HepG2 (cell line): Measurements from ENCODE around the gene TOPORS. TPM values are rescaled to one million over a fixed set of nuclear protein-coding genes. Genes with fewer than 3 reads are reported as not detected.

ENCODE experiments used
- ARNT2 ChIP-seq: sonication (generic); formaldehyde crosslinking; IDR thresholded peaks from 2 replicates; pipeline ENCODE4 v1.8.0; 2022; ENCODE audit warnings: mild to moderate bottlenecking, low read depth, missing genetic modification reagents, moderate library complexity
- CC2D1A ChIP-seq: sonication (generic); formaldehyde crosslinking; IDR thresholded peaks from 2 replicates; pipeline ENCODE4 v1.8.1; 2023; ENCODE audit warnings: mild to moderate bottlenecking, missing genetic modification reagents
- CHD2 ChIP-seq: IDR thresholded peaks from 2 replicates; pipeline ENCODE4 v1.6.1; 2011; ENCODE audit warnings: low read depth, low read length, improper control_type of control experiment
- FOXJ3 ChIP-seq: sonication (generic); formaldehyde crosslinking; IDR thresholded peaks from 2 replicates; pipeline ENCODE4 v1.4.0; 2020; ENCODE audit warnings: missing genetic modification reagents, mild to moderate bottlenecking, borderline replicate concordance
- GTF2F1 ChIP-seq: fragments of 150-350 bp; IDR thresholded peaks from 2 replicates; pipeline ENCODE4 v1.6.1; 2014; ENCODE audit warnings: low read length
- HDAC2 ChIP-seq: sonication (generic); formaldehyde crosslinking; IDR thresholded peaks from 2 replicates; pipeline ENCODE4 v1.4.0; 2020; ENCODE audit warnings: missing genetic modification reagents
- HNRNPL ChIP-seq: fragments of 200-400 bp; formaldehyde crosslinking; IDR thresholded peaks from 2 replicates; pipeline ENCODE4 v1.6.1; 2017; ENCODE audit warnings: mild to moderate bottlenecking, low read depth, low read length
- LCORL ChIP-seq, 2 experiments: fragments of 450-650 bp in 1 of 2; sonication (generic) in 1 of 2; formaldehyde crosslinking in 1 of 2; IDR thresholded peaks; 2 replicates each; pipeline versions ENCODE4 v1.5.0 to v1.6.1; 2017 to 2020; ENCODE audit warnings: antibody characterized with exemption in 1 of 2, missing genetic modification reagents in 1 of 2
- POLR2A ChIP-seq, 2 experiments: IDR thresholded peaks; 2 replicates each; pipeline ENCODE4 v1.6.1; 2011; ENCODE audit warnings: low read depth in 2 of 2, low read length in 2 of 2, mild to moderate bottlenecking in 1 of 2, moderate library complexity in 1 of 2; ENCODE audit not compliant: insufficient read depth in 1 of 2
- RBM22 ChIP-seq: fragments of 200-400 bp; formaldehyde crosslinking; optimal IDR thresholded peaks from 2 replicates; pipeline ENCODE3; 2017; ENCODE audit warnings: mild to moderate bottlenecking, low read length, moderate library complexity
- SYNCRIP ChIP-seq: fragments of 200-400 bp; formaldehyde crosslinking; IDR thresholded peaks from 2 replicates; pipeline ENCODE4 v1.6.1; 2018; ENCODE audit warnings: mild to moderate bottlenecking, low read depth, low read length; ENCODE audit not compliant: insufficient read depth
- ZEB1 ChIP-seq: IDR thresholded peaks from 2 replicates; pipeline ENCODE4 v1.6.1; 2012; ENCODE audit warnings: mild to moderate bottlenecking, low read depth, inconsistent platforms; ENCODE audit not compliant: insufficient replicate concordance
- ZNF563 ChIP-seq: sonication (generic); formaldehyde crosslinking; IDR thresholded peaks from 2 replicates; pipeline ENCODE4 v1.8.0; 2022; ENCODE audit warnings: mild to moderate bottlenecking, moderate library complexity, missing genetic modification reagents
- ZZZ3 ChIP-seq: sonication (generic); formaldehyde crosslinking; IDR thresholded peaks from 2 replicates; pipeline ENCODE4 v1.4.0; 2020; ENCODE audit warnings: missing genetic modification reagents, mild to moderate bottlenecking, borderline replicate concordance
- polyA plus RNA-seq, 8 experiments: library from polyadenylated mRNA; depleted of rRNA in 3 of 8; stranded (reverse) in 7 of 8; unstranded in 1 of 8; fragments of >200 nt; fragmentation: Illumina TruSeq in 4 of 8; extraction: Trizol in 4 of 8; gene quantifications; 2 replicates each; pipeline versions ENCODE4 v1.2.1 to v1.2.3, GENCODE V29; 2011 to 2016; ENCODE audit warnings: low read depth in 4 of 8, missing spikeins in 1 of 8, mixed read lengths in 1 of 8; ENCODE audit not compliant: insufficient read depth in 1 of 8
- total RNA-seq, 5 experiments: library from RNA; depleted of rRNA; stranded (reverse); fragments of >200 nt; fragmentation: Illumina TruSeq; extraction: Trizol; gene quantifications; 2 replicates each; pipeline ENCODE4 v1.2.3, GENCODE V29; 2016; ENCODE audit warnings: low read depth in 1 of 5
- TF ChIP-seq, protein P1 (sequence below): sonication (generic); formaldehyde crosslinking; IDR thresholded peaks from 2 replicates; pipeline ENCODE4 v1.4.0; 2020; ENCODE audit warnings: mild to moderate bottlenecking, missing genetic modification reagents
- TF ChIP-seq, protein P2 (sequence below): IDR thresholded peaks from 2 replicates; pipeline ENCODE4 v1.6.1; 2016; ENCODE audit warnings: missing genetic modification reagents, missing compliant biosample characterization
- TF ChIP-seq, protein P3 (sequence below): sonication (generic); formaldehyde crosslinking; IDR thresholded peaks from 2 replicates; pipeline ENCODE4 v1.5.1; 2020; ENCODE audit warnings: missing genetic modification reagents, mild to moderate bottlenecking, borderline replicate concordance
- TF ChIP-seq, protein P4 (sequence below): sonication (generic); formaldehyde crosslinking; IDR thresholded peaks from 2 replicates; pipeline ENCODE4 v1.9.0; 2021; ENCODE audit warnings: missing genetic modification reagents, borderline replicate concordance
- TF ChIP-seq, protein P5 (sequence below): sonication (generic); formaldehyde crosslinking; IDR thresholded peaks from 2 replicates; pipeline ENCODE4 v1.4.0; 2020; ENCODE audit warnings: mild to moderate bottlenecking, missing genetic modification reagents
- TF ChIP-seq, protein P6 (sequence below): IDR thresholded peaks from 2 replicates; pipeline ENCODE4 v1.6.1; 2016; ENCODE audit warnings: missing biosample characterization, missing genetic modification reagents, low read depth
- TF ChIP-seq, protein P7 (sequence below): sonication (generic); formaldehyde crosslinking; IDR thresholded peaks from 2 replicates; pipeline ENCODE4 v1.8.1; 2023; ENCODE audit warnings: missing genetic modification reagents, mild to moderate bottlenecking, borderline replicate concordance

TOPORS gene
- total and polyA plus RNA-seq, 2 of the 13 experiments (the other 11 are each of a cell fraction or from before 2014, with no cell fraction given) = 6.8 to 19.6 TPM

DNA sequence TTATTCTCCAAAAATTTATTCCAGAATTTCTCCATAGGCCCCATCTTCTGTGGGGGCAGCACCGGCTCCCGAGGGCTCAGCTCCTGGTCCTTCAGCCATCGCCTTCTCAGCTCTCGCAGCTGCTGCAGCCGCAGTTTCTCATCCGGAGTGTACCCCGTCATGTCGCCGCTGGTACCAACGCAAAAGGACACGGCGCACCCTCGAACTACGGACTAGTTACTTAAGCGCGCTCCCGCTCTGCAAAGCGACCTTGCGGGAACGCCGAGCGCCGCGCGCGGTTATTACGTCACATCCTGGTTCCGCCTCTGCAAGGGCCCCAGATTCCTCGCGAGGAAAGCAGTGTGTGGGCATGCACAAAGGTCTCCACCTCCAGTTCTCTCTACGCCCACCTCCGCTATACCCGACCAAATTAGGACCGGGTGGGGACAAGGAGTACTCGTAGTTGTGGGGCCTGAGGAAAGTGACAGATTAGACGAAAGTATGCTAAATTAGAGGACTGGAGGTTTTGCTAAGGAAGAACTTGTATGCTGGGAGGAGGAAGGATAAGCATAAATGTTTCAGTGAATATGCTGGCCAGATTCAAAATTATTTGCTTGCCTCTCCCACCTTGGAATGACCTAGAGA, 20.6 kb upstream of the TOPORS start, which contains the start of gene NDUFB6 (continued):
- TF ChIP-seq, protein P1, sequence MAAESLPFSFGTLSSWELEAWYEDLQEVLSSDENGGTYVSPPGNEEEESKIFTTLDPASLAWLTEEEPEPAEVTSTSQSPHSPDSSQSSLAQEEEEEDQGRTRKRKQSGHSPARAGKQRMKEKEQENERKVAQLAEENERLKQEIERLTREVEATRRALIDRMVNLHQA (CRISPR knock-in tag) = no peak
- TF ChIP-seq, protein P2, sequence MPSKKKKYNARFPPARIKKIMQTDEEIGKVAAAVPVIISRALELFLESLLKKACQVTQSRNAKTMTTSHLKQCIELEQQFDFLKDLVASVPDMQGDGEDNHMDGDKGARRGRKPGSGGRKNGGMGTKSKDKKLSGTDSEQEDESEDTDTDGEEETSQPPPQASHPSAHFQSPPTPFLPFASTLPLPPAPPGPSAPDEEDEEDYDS (CRISPR knock-in tag) = peak; percentile 68; the same call in 1 of the 2 replicates
- TF ChIP-seq ZEB1 (no peak), ZZZ3 (peak; percentile 77; the same call in 1 of the 2 replicates), POLR2A (IDR thresholded peaks at IDR 0.05; ENCODE audit: insufficient read depth in 1 of 2, low read depth in 2 of 2, low read length in 2 of 2) (peak; percentile 72 to 86), ZNF563 (CRISPR knock-in tag) (peak; percentile 64; the same call in 1 of the 2 replicates), FOXJ3 (no peak), CC2D1A (CRISPR knock-in tag) (no peak), RBM22 (no peak), CHD2 (peak; percentile 89), HNRNPL (no peak), SYNCRIP (no peak), LCORL (IDR thresholded peaks at IDR 0.05) (no peak), LCORL (CRISPR knock-in tag; IDR thresholded peaks at IDR 0.05) (peak; percentile 40; the same call in 1 of the 2 replicates), HDAC2 (CRISPR knock-in tag) (peak; percentile 76), GTF2F1 (no peak; the same call in 1 of the 2 replicates), ARNT2 (CRISPR knock-in tag) (peak; percentile 73; the same call in 1 of the 2 replicates)
- TF ChIP-seq, protein P3, sequence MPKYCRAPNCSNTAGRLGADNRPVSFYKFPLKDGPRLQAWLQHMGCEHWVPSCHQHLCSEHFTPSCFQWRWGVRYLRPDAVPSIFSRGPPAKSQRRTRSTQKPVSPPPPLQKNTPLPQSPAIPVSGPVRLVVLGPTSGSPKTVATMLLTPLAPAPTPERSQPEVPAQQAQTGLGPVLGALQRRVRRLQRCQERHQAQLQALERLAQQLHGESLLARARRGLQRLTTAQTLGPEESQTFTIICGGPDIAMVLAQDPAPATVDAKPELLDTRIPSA (CRISPR knock-in tag) = no peak
- TF ChIP-seq, protein P4, sequence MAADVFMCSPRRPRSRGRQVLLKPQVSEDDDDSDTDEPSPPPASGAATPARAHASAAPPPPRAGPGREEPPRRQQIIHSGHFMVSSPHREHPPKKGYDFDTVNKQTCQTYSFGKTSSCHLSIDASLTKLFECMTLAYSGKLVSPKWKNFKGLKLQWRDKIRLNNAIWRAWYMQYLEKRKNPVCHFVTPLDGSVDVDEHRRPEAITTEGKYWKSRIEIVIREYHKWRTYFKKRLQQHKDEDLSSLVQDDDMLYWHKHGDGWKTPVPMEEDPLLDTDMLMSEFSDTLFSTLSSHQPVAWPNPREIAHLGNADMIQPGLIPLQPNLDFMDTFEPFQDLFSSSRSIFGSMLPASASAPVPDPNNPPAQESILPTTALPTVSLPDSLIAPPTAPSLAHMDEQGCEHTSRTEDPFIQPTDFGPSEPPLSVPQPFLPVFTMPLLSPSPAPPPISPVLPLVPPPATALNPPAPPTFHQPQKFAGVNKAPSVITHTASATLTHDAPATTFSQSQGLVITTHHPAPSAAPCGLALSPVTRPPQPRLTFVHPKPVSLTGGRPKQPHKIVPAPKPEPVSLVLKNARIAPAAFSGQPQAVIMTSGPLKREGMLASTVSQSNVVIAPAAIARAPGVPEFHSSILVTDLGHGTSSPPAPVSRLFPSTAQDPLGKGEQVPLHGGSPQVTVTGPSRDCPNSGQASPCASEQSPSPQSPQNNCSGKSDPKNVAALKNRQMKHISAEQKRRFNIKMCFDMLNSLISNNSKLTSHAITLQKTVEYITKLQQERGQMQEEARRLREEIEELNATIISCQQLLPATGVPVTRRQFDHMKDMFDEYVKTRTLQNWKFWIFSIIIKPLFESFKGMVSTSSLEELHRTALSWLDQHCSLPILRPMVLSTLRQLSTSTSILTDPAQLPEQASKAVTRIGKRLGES (CRISPR knock-in tag) = no peak
- TF ChIP-seq, protein P5, sequence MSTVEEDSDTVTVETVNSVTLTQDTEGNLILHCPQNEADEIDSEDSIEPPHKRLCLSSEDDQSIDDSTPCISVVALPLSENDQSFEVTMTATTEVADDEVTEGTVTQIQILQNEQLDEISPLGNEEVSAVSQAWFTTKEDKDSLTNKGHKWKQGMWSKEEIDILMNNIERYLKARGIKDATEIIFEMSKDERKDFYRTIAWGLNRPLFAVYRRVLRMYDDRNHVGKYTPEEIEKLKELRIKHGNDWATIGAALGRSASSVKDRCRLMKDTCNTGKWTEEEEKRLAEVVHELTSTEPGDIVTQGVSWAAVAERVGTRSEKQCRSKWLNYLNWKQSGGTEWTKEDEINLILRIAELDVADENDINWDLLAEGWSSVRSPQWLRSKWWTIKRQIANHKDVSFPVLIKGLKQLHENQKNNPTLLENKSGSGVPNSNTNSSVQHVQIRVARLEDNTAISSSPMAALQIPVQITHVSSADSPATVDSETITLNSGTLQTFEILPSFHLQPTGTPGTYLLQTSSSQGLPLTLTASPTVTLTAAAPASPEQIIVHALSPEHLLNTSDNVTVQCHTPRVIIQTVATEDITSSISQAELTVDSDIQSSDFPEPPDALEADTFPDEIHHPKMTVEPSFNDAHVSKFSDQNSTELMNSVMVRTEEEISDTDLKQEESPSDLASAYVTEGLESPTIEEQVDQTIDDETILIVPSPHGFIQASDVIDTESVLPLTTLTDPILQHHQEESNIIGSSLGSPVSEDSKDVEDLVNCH (CRISPR knock-in tag) = no peak
- TF ChIP-seq, protein P6, sequence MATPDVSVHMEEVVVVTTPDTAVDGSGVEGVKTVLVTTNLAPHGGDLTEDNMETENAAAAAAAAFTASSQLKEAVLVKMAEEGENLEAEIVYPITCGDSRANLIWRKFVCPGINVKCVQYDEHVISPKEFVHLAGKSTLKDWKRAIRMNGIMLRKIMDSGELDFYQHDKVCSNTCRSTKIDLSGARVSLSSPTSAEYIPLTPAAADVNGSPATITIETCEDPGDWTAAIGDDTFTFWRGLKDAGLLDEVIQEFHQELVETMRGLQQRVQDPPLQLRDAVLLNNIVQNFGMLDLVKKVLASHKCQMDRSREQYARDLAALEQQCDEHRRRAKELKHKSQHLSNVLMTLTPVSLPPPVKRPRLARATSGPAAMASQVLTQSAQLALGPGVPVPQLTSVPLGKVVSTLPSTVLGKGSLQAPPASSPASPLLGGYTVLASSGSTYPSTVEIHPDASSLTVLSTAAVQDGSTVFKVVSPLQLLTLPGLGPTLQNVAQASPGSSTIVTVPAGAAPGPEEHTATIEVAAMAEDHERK (CRISPR knock-in tag) = peak; percentile 60; the same call in 1 of the 2 replicates
- TF ChIP-seq, protein P7, sequence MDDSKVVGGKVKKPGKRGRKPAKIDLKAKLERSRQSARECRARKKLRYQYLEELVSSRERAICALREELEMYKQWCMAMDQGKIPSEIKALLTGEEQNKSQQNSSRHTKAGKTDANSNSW (CRISPR knock-in tag) = no peak
